ENCODE measurements around the gene CHST6. TPM values are rescaled to one million over a fixed set of nuclear protein-coding genes. Genes with fewer than 3 reads are reported as not detected.

CHST6 gene
- total RNA-seq, 2 donors from 2014 or later = under 0.01 TPM; not detected in 1

DNA sequence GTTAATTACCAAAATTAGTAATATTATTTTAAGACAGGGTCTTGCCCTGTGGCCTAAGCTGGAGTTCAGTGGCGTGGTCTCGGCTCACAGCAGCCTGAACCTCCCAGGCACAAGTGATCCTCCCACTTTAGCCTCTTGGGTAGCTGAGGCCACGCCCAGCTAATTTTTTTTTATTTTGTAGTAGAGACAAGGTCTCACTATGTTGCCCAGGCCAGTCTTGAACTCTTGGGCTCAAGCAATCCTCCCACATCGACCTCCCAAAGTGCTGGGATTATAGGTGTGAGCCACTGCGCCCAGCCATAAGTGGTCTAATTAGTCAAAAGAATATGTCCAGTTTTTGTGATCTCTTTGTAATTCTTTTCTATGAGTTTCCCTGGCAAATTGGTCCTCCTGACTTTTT lies 49.9 kb downstream of the CHST6 start:
- H3K4me3 ChIP-seq = no peak overlapping the region
- intact Hi-C loops (cut with DNase I) = no loop called here
- no peak for TF ChIP-seq POLR2A (IDR thresholded peaks at IDR 0.05)
- TF ChIP-seq, protein P1, sequence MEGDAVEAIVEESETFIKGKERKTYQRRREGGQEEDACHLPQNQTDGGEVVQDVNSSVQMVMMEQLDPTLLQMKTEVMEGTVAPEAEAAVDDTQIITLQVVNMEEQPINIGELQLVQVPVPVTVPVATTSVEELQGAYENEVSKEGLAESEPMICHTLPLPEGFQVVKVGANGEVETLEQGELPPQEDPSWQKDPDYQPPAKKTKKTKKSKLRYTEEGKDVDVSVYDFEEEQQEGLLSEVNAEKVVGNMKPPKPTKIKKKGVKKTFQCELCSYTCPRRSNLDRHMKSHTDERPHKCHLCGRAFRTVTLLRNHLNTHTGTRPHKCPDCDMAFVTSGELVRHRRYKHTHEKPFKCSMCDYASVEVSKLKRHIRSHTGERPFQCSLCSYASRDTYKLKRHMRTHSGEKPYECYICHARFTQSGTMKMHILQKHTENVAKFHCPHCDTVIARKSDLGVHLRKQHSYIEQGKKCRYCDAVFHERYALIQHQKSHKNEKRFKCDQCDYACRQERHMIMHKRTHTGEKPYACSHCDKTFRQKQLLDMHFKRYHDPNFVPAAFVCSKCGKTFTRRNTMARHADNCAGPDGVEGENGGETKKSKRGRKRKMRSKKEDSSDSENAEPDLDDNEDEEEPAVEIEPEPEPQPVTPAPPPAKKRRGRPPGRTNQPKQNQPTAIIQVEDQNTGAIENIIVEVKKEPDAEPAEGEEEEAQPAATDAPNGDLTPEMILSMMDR (IDR thresholded peaks at IDR 0.05) = no peak
- no peaks in the 10 kb centered on the region for H3K36me3 ChIP-seq (replicated peaks in 1 of 2; ENCODE audit: insufficient read depth in 1 of 2, low read depth in 2 of 2)
- no peak overlapping the region for H3K27ac ChIP-seq
- ATAC-seq (no peak), DNase-seq (no peak)
- no peaks in the 10 kb centered on the region for H3K27me3 ChIP-seq
- no peaks in the 10 kb centered on the region for H3K4me1 ChIP-seq
- H3K9me3 ChIP-seq = no peaks in the 10 kb centered on the region
- 87 to 93% methylated on average over 4 to 5 of the region's 5 CpGs for WGBS, 2 donors

DNA sequence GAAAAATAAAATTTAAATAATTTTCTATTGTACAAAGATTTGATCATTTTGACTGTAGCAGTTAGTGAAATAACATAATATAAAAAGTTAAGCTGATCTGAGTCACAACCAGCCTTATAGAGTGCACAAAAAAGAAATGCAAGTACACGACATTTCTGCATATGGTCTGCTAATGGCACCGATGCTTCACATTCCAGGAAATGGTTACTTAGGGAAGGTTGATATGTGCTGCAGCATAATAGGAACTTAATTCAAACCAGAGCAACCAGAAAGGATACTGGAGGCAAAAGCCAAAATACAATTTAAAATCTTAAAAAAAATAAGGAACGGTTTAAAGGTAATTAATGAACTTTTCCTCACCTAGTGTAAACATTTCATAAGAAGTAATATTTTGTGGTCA lies 51.9 kb downstream of the CHST6 start:
- intact Hi-C loops (cut with DNase I) = no loop called here

GRCh38 chr16:75433732-75434413 lies 61.4 kb downstream of the CHST6 start:
- DNase-seq (peak; percentile 77 to 91 (median 83)), ATAC-seq (peak; percentile 79)
- H3K27ac ChIP-seq = peak overlapping the region; percentile 87 to 100 (median 95)
- H3K36me3 ChIP-seq (replicated peaks in 1 of 2; ENCODE audit: insufficient read depth in 1 of 2, low read depth in 2 of 2) = no peaks in the 10 kb centered on the region
- no peaks in the 10 kb centered on the region for H3K27me3 ChIP-seq
- WGBS, 2 donors = 1 to 2% methylated on average over 32 of the region's 32 CpGs
- H3K4me3 ChIP-seq = peak overlapping the region; percentile 90 to 95
- H3K9me3 ChIP-seq = no peaks in the 10 kb centered on the region
- H3K4me1 ChIP-seq = peaks cover 25% of the 10 kb centered on the region
- peak in 2 of 3 donors; percentile 40 to 57 for TF ChIP-seq POLR2A (IDR thresholded peaks at IDR 0.05)
- TF ChIP-seq, protein P1 (IDR thresholded peaks at IDR 0.05) = peak in 2 of 7 experiments; percentile 3 to 9
- intact Hi-C loops (cut with DNase I) = no loop called here

More for the DNA sequence above, 51.9 kb downstream of the CHST6 start:
- 83 to 91% methylated on average over 3 of the region's 3 CpGs for WGBS, 2 donors
- Histone ChIP-seq H3K4me1 (no peaks in the 10 kb centered on the region), H3K27ac (no peak overlapping the region), H3K36me3 (replicated peaks in 1 of 2; ENCODE audit: insufficient read depth in 1 of 2, low read depth in 2 of 2) (no peaks in the 10 kb centered on the region), H3K27me3 (no peaks in the 10 kb centered on the region), H3K9me3 (no peaks in the 10 kb centered on the region), H3K4me3 (no peak overlapping the region)
- DNase-seq (no peak), ATAC-seq (no peak)
- TF ChIP-seq, protein P1 (IDR thresholded peaks at IDR 0.05) = no peak
- TF ChIP-seq POLR2A (IDR thresholded peaks at IDR 0.05) = no peak

GRCh38 chr16:75432828-75433731 lies 62.2 kb downstream of the CHST6 start, which contains the start of gene CFDP1:
Gene CFDP1, minus strand, starts transcription at chr16:75433503. Its CDS starts 151 bp downstream, at chr16:75433352.
- Histone ChIP-seq H3K4me1 (peaks cover 25% of the 10 kb centered on the region), H3K9me3 (no peaks in the 10 kb centered on the region), H3K27me3 (no peaks in the 10 kb centered on the region), H3K4me3 (peak within 1 kb of the TSS; percentile 90 to 95), H3K27ac (peak within 1 kb of the TSS; percentile 87 to 100 (median 95)), H3K36me3 (replicated peaks in 1 of 2; ENCODE audit: insufficient read depth in 1 of 2, low read depth in 2 of 2) (no peaks in the 10 kb centered on the region)
- WGBS, 2 donors = 1 to 4% methylated on average over 4 to 84 of the region's 85 CpGs
- intact Hi-C loops (cut with DNase I) = no loop called here
- DNase-seq (peak; percentile 95 to 97 (median 96)), ATAC-seq (peak; percentile 96)
- peak; percentile 24 to 78 (median 75) for TF ChIP-seq POLR2A (IDR thresholded peaks at IDR 0.05)
- TF ChIP-seq, protein P1 (IDR thresholded peaks at IDR 0.05) = peak in 2 of 7 experiments; percentile 16 to 25
